Activated CD8-positive, alpha-beta memory T cell treated with anti-CD3 and anti-CD28 coated beads for 36 hours (primary cell): ENCODE data around the gene ANKRD44. TPM values are rescaled to one million over a fixed set of nuclear protein-coding genes. Genes with fewer than 3 reads are reported as not detected.

Experiments used
- CTCF ChIA-PET: fragments of 350-600 bp; sonication (Branson Sonifier 250); formaldehyde crosslinking; loops from one replicate; lab custom pipeline; 2021; ENCODE audit warnings: antibody characterized with exemption; lab: Charles Lee
- POLR2A ChIA-PET: fragments of 350-600 bp; sonication (Branson Sonifier 250); formaldehyde crosslinking; loops from one replicate; lab custom pipeline; 2021; ENCODE audit warnings: antibody characterized with exemption; lab: Charles Lee
- total RNA-seq, 2 experiments: library from RNA; stranded (reverse); gene quantifications; one replicate each; pipeline ENCODE4 v1.2.3, GENCODE V29; 2021

ANKRD44 gene
- total RNA-seq, 2 experiments from 2014 or later: 119 to 130 TPM

GRCh38 chr2:197191177-197191939, 119.2 kb downstream of the ANKRD44 start:
- ChIA-PET POLR2A (interaction anchor here (0.6 kb wide), 1 partner anchor 96 kb away, joined by 3 read pairs; no protein-coding TSS in a partner anchor), CTCF (interaction anchor here (0.7 to 2.4 kb wide), 9 partner anchors 23 to 192 kb away, joined by 3 to 10 read pairs (median 3); partner anchors contain the start of gene ANKRD44)

- CTCF ChIA-PET: interaction anchor here (0.8 to 2.0 kb wide), 5 partner anchors 11 to 145 kb away, joined by 3 to 8 read pairs (median 3); no protein-coding TSS in a partner anchor
- POLR2A ChIA-PET: no interaction called here
These were observed 120.5 kb downstream of the ANKRD44 start for GRCh38 chr2:197190100-197190432.

GRCh38 chr2:197189426-197190099, 121.0 kb downstream of the ANKRD44 start:
- POLR2A ChIA-PET: no interaction called here
- CTCF ChIA-PET: interaction anchor here (0.8 to 2.0 kb wide), 5 partner anchors 10 to 146 kb away, joined by 3 to 8 read pairs (median 3); no protein-coding TSS in a partner anchor

- CTCF ChIA-PET: no interaction called here
- POLR2A ChIA-PET: no interaction called here
These were observed 124.9 kb downstream of the ANKRD44 start for GRCh38 chr2:197185676-197186075.

- CTCF ChIA-PET: interaction anchor here (0.9 to 1.1 kb wide), 2 partner anchors 72 to 133 kb away, joined by 3 read pairs; no protein-coding TSS in a partner anchor
- POLR2A ChIA-PET: no interaction called here
These were observed 125.5 kb downstream of the ANKRD44 start for GRCh38 chr2:197184959-197185586.

- POLR2A ChIA-PET: no interaction called here
- CTCF ChIA-PET: no interaction called here
These were observed 127.2 kb downstream of the ANKRD44 start for GRCh38 chr2:197183355-197183754.

GRCh38 chr2:197182668-197183067, 127.9 kb downstream of the ANKRD44 start:
- POLR2A ChIA-PET: no interaction called here
- CTCF ChIA-PET: no interaction called here

GRCh38 chr2:197181491-197181890, 129.1 kb downstream of the ANKRD44 start:
- ChIA-PET CTCF (interaction anchor here (1.3 kb wide), 1 partner anchor 13 kb away, joined by 3 read pairs; no protein-coding TSS in a partner anchor), POLR2A (no interaction called here)

GRCh38 chr2:197179744-197180498, 130.7 kb downstream of the ANKRD44 start:
- POLR2A ChIA-PET: no interaction called here
- CTCF ChIA-PET: interaction anchor here (0.9 kb wide), 1 partner anchor 10 kb away, joined by 3 read pairs; no protein-coding TSS in a partner anchor

GRCh38 chr2:197176522-197176921, 134.1 kb downstream of the ANKRD44 start:
- POLR2A ChIA-PET: no interaction called here
- CTCF ChIA-PET: interaction anchor here (1.2 kb wide), 1 partner anchor 8 kb away, joined by 3 read pairs; no protein-coding TSS in a partner anchor

GRCh38 chr2:197174539-197175094, 136.0 kb downstream of the ANKRD44 start:
- POLR2A ChIA-PET: no interaction called here
- CTCF ChIA-PET: no interaction called here

- ChIA-PET POLR2A (no interaction called here), CTCF (no interaction called here)
These were observed 139.0 kb downstream of the ANKRD44 start for GRCh38 chr2:197171582-197171981.

GRCh38 chr2:197170208-197170607, 140.4 kb downstream of the ANKRD44 start:
- ChIA-PET POLR2A (no interaction called here), CTCF (interaction anchor here (0.7 kb wide), 1 partner anchor 61 kb away, joined by 4 read pairs; no protein-coding TSS in a partner anchor)

GRCh38 chr2:197168705-197169104, 141.9 kb downstream of the ANKRD44 start:
- ChIA-PET CTCF (interaction anchor here (0.7 to 1.7 kb wide), 12 partner anchors 9 to 157 kb away, joined by 3 to 8 read pairs (median 3); no protein-coding TSS in a partner anchor), POLR2A (no interaction called here)

GRCh38 chr2:197167608-197168314, 142.8 kb downstream of the ANKRD44 start:
- CTCF ChIA-PET: interaction anchor here (0.7 to 1.7 kb wide), 9 partner anchors 10 to 156 kb away, joined by 3 to 8 read pairs (median 3); no protein-coding TSS in a partner anchor

GRCh38 chr2:197165020-197165419, 145.6 kb downstream of the ANKRD44 start:
- CTCF ChIA-PET: no interaction called here
- POLR2A ChIA-PET: no interaction called here

More at GRCh38 chr2:197167608-197168314, 142.8 kb downstream of the ANKRD44 start:
- POLR2A ChIA-PET: no interaction called here

- ChIA-PET POLR2A (no interaction called here), CTCF (no interaction called here)
These were observed 146.3 kb downstream of the ANKRD44 start for GRCh38 chr2:197164141-197164754.
